Measurements from ENCODE around the gene ZEB2. TPM values are rescaled to one million over a fixed set of nuclear protein-coding genes. Genes with fewer than 3 reads are reported as not detected.

The ZEB2 gene
- total RNA-seq, 1 donor from 2014 or later, result 106 TPM

GRCh38 chr2:144460727-144461307 lies 59.1 kb downstream of the ZEB2 start:
- no peaks in the 10 kb centered on the region for H3K9me3 ChIP-seq (ENCODE audit: low read depth)
- H3K36me3 ChIP-seq, result peaks cover 5% of the 10 kb centered on the region
- H3K4me3 ChIP-seq, result no peak overlapping the region
- no peaks in the 10 kb centered on the region for H3K27me3 Mint-ChIP-seq (ENCODE audit: insufficient read depth, low read depth)
- no peaks in the 10 kb centered on the region for H3K9me3 Mint-ChIP-seq
- peaks cover 8% of the 10 kb centered on the region for H3K36me3 Mint-ChIP-seq
- H3K4me3 Mint-ChIP-seq, result no peak overlapping the region
- H3K27ac ChIP-seq, result no peak overlapping the region
- H3K27me3 ChIP-seq, result no peaks in the 10 kb centered on the region
- no peak overlapping the region for H2AFZ ChIP-seq (replicated peaks)
- peaks cover 89% of the 10 kb centered on the region for H4K20me1 ChIP-seq (ENCODE audit: low read depth)
- peaks cover 100% of the 10 kb centered on the region for H3K79me2 ChIP-seq (ENCODE audit: low read depth)
- TF ChIP-seq EZH2phosphoT487 (IDR thresholded peaks at IDR 0.05), result no peak
- no peak for TF ChIP-seq EZH2 (IDR thresholded peaks at IDR 0.05)
- TF ChIP-seq, protein P1, sequence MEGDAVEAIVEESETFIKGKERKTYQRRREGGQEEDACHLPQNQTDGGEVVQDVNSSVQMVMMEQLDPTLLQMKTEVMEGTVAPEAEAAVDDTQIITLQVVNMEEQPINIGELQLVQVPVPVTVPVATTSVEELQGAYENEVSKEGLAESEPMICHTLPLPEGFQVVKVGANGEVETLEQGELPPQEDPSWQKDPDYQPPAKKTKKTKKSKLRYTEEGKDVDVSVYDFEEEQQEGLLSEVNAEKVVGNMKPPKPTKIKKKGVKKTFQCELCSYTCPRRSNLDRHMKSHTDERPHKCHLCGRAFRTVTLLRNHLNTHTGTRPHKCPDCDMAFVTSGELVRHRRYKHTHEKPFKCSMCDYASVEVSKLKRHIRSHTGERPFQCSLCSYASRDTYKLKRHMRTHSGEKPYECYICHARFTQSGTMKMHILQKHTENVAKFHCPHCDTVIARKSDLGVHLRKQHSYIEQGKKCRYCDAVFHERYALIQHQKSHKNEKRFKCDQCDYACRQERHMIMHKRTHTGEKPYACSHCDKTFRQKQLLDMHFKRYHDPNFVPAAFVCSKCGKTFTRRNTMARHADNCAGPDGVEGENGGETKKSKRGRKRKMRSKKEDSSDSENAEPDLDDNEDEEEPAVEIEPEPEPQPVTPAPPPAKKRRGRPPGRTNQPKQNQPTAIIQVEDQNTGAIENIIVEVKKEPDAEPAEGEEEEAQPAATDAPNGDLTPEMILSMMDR (IDR thresholded peaks at IDR 0.05), result no peak
- peaks cover 60% of the 10 kb centered on the region for H3K4me1 Mint-ChIP-seq
- H3K4me2 ChIP-seq, result no peak overlapping the region
- peak overlapping the region; percentile 94 for H3K27ac Mint-ChIP-seq
- no peak overlapping the region for H3K9ac ChIP-seq
- H3F3A ChIP-seq (ENCODE audit: low read depth), result peaks cover 6% of the 10 kb centered on the region
- DNase-seq (ENCODE audit: low spot score), result no peak
- peaks cover 33% of the 10 kb centered on the region for H3K4me1 ChIP-seq

DNA sequence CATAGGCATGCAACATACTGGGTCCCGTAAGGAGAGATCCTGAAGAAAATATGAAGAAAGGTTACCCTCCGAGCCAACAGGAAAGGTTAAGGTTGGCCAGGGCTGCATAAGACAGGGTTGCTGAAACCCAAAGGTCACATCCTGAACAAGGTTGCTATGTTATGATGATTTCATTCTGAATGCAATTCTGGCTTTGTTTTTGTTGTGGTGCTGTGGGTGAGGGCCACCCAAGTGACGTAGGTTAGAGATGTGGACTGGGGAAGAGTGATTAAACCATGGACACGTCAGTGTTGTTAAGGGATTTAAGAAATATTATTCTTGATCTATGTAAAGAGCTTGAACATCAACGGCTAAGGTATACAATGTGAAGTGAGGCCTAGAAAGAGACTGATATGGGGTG lies 60.0 kb downstream of the ZEB2 start:
- Mint-ChIP-seq H3K27me3 (ENCODE audit: insufficient read depth, low read depth) (no peaks in the 10 kb centered on the region), H3K27ac (peak overlapping the region; percentile 86), H3K4me3 (peak overlapping the region; percentile 3), H3K36me3 (peaks cover 8% of the 10 kb centered on the region), H3K9me3 (no peaks in the 10 kb centered on the region), H3K4me1 (peaks cover 67% of the 10 kb centered on the region)
- TF ChIP-seq EZH2phosphoT487 (IDR thresholded peaks at IDR 0.05), result no peak
- TF ChIP-seq, protein P1 (IDR thresholded peaks at IDR 0.05), result no peak
- no peak for TF ChIP-seq EZH2 (IDR thresholded peaks at IDR 0.05)
- no peak overlapping the region for H3K27ac ChIP-seq
- peaks cover 100% of the 10 kb centered on the region for H3K79me2 ChIP-seq (ENCODE audit: low read depth)
- H3K9ac ChIP-seq, result no peak overlapping the region
- H3K4me2 ChIP-seq, result no peak overlapping the region
- peaks cover 6% of the 10 kb centered on the region for H3F3A ChIP-seq (ENCODE audit: low read depth)
- no peak for DNase-seq (ENCODE audit: low spot score)
- H3K4me1 ChIP-seq, result peaks cover 41% of the 10 kb centered on the region
- H4K20me1 ChIP-seq (ENCODE audit: low read depth), result peaks cover 91% of the 10 kb centered on the region
- no peak overlapping the region for H2AFZ ChIP-seq (replicated peaks)
- peaks cover 5% of the 10 kb centered on the region for H3K36me3 ChIP-seq
- H3K27me3 ChIP-seq, result no peaks in the 10 kb centered on the region
- H3K9me3 ChIP-seq (ENCODE audit: low read depth), result no peaks in the 10 kb centered on the region
- H3K4me3 ChIP-seq, result no peak overlapping the region

- Histone ChIP-seq H3K9ac (no peak overlapping the region), H3K27me3 (no peaks in the 10 kb centered on the region), H3K9me3 (ENCODE audit: low read depth) (no peaks in the 10 kb centered on the region), H3K27ac (no peak overlapping the region), H3K79me2 (ENCODE audit: low read depth) (peaks cover 100% of the 10 kb centered on the region), H3K4me2 (no peak overlapping the region), H3K4me3 (no peak overlapping the region), H3K4me1 (peaks cover 48% of the 10 kb centered on the region), H3F3A (ENCODE audit: low read depth) (peaks cover 9% of the 10 kb centered on the region), H2AFZ (replicated peaks) (no peak overlapping the region), H4K20me1 (ENCODE audit: low read depth) (peaks cover 98% of the 10 kb centered on the region), H3K36me3 (peaks cover 3% of the 10 kb centered on the region)
- no peaks in the 10 kb centered on the region for H3K9me3 Mint-ChIP-seq
- H3K27ac Mint-ChIP-seq, result peak overlapping the region; percentile 85
- no peak for TF ChIP-seq EZH2phosphoT487 (IDR thresholded peaks at IDR 0.05)
- TF ChIP-seq, protein P1 (IDR thresholded peaks at IDR 0.05), result no peak
- TF ChIP-seq EZH2 (IDR thresholded peaks at IDR 0.05), result no peak
- peaks cover 73% of the 10 kb centered on the region for H3K4me1 Mint-ChIP-seq
- H3K36me3 Mint-ChIP-seq, result peaks cover 8% of the 10 kb centered on the region
- H3K4me3 Mint-ChIP-seq, result no peak overlapping the region
- no peak for DNase-seq (ENCODE audit: low spot score)
- H3K27me3 Mint-ChIP-seq (ENCODE audit: insufficient read depth, low read depth), result no peaks in the 10 kb centered on the region
Measured at GRCh38 chr2:144459286-144459685, 60.6 kb downstream of the ZEB2 start.
